Measurements from ENCODE around the gene ZNF512B. TPM values are rescaled to one million over a fixed set of nuclear protein-coding genes. Genes with fewer than 3 reads are reported as not detected.

Gene ZNF512B
- total RNA-seq, 4 donors from 2014 or later: 2.6 to 11.9 (median 4.7) TPM

- no peak for TF ChIP-seq CTCF (IDR thresholded peaks at IDR 0.05; ENCODE audit: low read depth)
These were observed 25.4 kb downstream of the ZNF512B start for GRCh38 chr20:63944078-63944941.

GRCh38 chr20:63943808-63944077 lies 26.0 kb downstream of the ZNF512B start:
- no peak for TF ChIP-seq CTCF (IDR thresholded peaks at IDR 0.05; ENCODE audit: low read depth)

- no peak for TF ChIP-seq CTCF (IDR thresholded peaks at IDR 0.05; ENCODE audit: low read depth)
These were observed 26.5 kb downstream of the ZNF512B start for GRCh38 chr20:63942969-63943807.

- TF ChIP-seq CTCF (IDR thresholded peaks at IDR 0.05; ENCODE audit: low read depth): no peak
These were observed 27.3 kb downstream of the ZNF512B start for GRCh38 chr20:63942250-63942951.

GRCh38 chr20:63941282-63942081 lies 28.2 kb downstream of the ZNF512B start:
- TF ChIP-seq CTCF (IDR thresholded peaks at IDR 0.05; ENCODE audit: low read depth): no peak

- no peak for TF ChIP-seq CTCF (IDR thresholded peaks at IDR 0.05; ENCODE audit: low read depth)
These were observed 29.1 kb downstream of the ZNF512B start for GRCh38 chr20:63940472-63941266.
